Peyer's patch (tissue), 4 donors: ENCODE data around the gene OPCML.

Experiments used
- POLR2A ChIP-seq, 2 donors: fragments of 450-650 bp; IDR thresholded peaks; one replicate each; pipeline ENCODE4 v1.5.1; 2017; ENCODE audit warnings: antibody characterized with exemption in 2 of 2, mild to moderate bottlenecking in 2 of 2, moderate library complexity in 2 of 2
- TF ChIP-seq, protein P1 (sequence below), 6 experiments: fragments of 450-650 bp in 4 of 6; fragments of 200-600 bp in 2 of 6; sonication (generic) in 1 of 6; IDR thresholded peaks; one replicate each; pipeline ENCODE4 v1.5.1; 2017 to 2019; ENCODE audit warnings: antibody characterized with exemption in 6 of 6, mild to moderate bottlenecking in 3 of 6, moderate library complexity in 1 of 6

DNA sequence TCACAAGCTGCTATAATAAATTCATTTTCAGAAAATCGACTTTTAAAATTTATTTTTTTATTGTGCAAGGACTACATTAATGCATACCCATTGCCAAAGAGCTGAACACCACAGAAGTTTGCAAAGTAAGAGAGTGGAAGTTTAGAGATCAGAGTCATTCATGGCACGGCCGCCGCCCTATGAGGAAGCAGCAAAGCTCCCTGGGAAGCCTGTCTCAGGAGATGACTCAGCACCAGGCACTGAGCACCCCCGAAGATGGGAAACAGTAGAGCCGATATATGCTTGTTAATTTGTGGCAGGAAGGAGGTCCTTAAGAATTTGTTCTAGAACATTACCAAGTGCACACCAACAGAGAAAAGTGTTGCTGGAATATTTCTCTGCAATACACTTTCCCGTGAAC lies 693.7 kb downstream of the OPCML start:
- no peak for TF ChIP-seq POLR2A (IDR thresholded peaks at IDR 0.05)
- TF ChIP-seq, protein P1, sequence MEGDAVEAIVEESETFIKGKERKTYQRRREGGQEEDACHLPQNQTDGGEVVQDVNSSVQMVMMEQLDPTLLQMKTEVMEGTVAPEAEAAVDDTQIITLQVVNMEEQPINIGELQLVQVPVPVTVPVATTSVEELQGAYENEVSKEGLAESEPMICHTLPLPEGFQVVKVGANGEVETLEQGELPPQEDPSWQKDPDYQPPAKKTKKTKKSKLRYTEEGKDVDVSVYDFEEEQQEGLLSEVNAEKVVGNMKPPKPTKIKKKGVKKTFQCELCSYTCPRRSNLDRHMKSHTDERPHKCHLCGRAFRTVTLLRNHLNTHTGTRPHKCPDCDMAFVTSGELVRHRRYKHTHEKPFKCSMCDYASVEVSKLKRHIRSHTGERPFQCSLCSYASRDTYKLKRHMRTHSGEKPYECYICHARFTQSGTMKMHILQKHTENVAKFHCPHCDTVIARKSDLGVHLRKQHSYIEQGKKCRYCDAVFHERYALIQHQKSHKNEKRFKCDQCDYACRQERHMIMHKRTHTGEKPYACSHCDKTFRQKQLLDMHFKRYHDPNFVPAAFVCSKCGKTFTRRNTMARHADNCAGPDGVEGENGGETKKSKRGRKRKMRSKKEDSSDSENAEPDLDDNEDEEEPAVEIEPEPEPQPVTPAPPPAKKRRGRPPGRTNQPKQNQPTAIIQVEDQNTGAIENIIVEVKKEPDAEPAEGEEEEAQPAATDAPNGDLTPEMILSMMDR (IDR thresholded peaks at IDR 0.05): no peak
